ENCODE data around the gene SEC22A. TPM values are rescaled to one million over a fixed set of nuclear protein-coding genes. Genes with fewer than 3 reads are reported as not detected.

SEC22A gene
- total and polyA plus RNA-seq, 2 of the 8 experiments (the other 6 are each of a cell fraction or from before 2014, with no cell fraction given) = 10.6 to 17.1 TPM

GRCh38 chr3:123318374-123318773 is 116.6 kb downstream of the SEC22A start:
- no peak overlapping the region for H3K27ac ChIP-seq (ENCODE audit: low read depth, low read length)
- ChIA-PET POLR2A (ENCODE audit: partially characterized antibody) (interaction anchor here (0.6 to 0.7 kb wide), 2 partner anchors 22 to 97 kb away, joined by 3 to 5 read pairs; no protein-coding TSS in a partner anchor), CTCF (ENCODE audit: partially characterized antibody) (interaction anchor here (0.9 to 22.2 kb wide), 6 partner anchors 11 to 129 kb away, joined by 3 to 245 read pairs (median 5); no protein-coding TSS in a partner anchor)
- H4K91ac ChIP-seq (replicated peaks; ENCODE audit: insufficient read length, low read length) = peak overlapping the region; percentile 63
- no peak overlapping the region for H2AFZ ChIP-seq (ENCODE audit: low read length)
- no peak for FAIRE-seq
- no peak overlapping the region for H4K5ac ChIP-seq (ENCODE audit: insufficient read length, low read depth, low read length)
- H3K23me2 ChIP-seq (ENCODE audit: low read depth, low read length) = peaks cover 10% of the 10 kb centered on the region; the same call in 1 of the 2 replicates
- peak overlapping the region; percentile 53; the same call in 1 of the 2 replicates for H3K18ac ChIP-seq (ENCODE audit: extremely low read depth, low read length)
- 86% methylated on average over 3 of the region's 3 CpGs; no CpG with 5 or more reads in 1 of the 2 experiments for WGBS, 2 experiments (ENCODE audit: extremely low coverage in 1 of 2, insufficient coverage in 1 of 2, insufficient read length in 1 of 2, insufficient replicate concordance in 2 of 2, low coverage in 1 of 2, low lambda C conversion rate in 2 of 2, missing lambda C conversion rate in 1 of 2)
- H2BK20ac ChIP-seq (ENCODE audit: low read length) = peak overlapping the region; percentile 91; the same call in 1 of the 2 replicates
- H3K4me2 ChIP-seq (ENCODE audit: insufficient read depth in 1 of 2, low read depth in 2 of 2, low read length in 2 of 2) = no peak overlapping the region
- peaks cover 19 to 39% (median 28%) of the 10 kb centered on the region in 4 experiments for H3K4me1 ChIP-seq (replicated peaks in 1 of 4; ENCODE audit: control insufficient read depth in 3 of 4, insufficient read depth in 4 of 4, low read length in 3 of 4)
- H3K9ac ChIP-seq (replicated peaks in 1 of 4; ENCODE audit: extremely low read depth in 1 of 4, low read depth in 3 of 4, low read length in 3 of 4) = no peak overlapping the region
- H2BK15ac ChIP-seq (ENCODE audit: low read length) = peak overlapping the region; percentile 20; the same call in 1 of the 2 replicates
- no peak overlapping the region for H2BK120ac ChIP-seq (replicated peaks; ENCODE audit: low read depth, low read length)
- peak overlapping the region; percentile 85; the same call in 1 of the 2 replicates for H2AK5ac ChIP-seq (ENCODE audit: low read depth, low read length)
- DNase-seq (ENCODE audit: low read depth in 1 of 2, low spot score in 2 of 2) = no peak
- no peaks in the 10 kb centered on the region for H3K79me2 ChIP-seq (ENCODE audit: control insufficient read depth in 1 of 2, insufficient read depth in 2 of 2, low read length in 2 of 2)
- H4K8ac ChIP-seq (ENCODE audit: extremely low read depth, insufficient read depth, low read length) = no peak overlapping the region
- H2BK5ac ChIP-seq (ENCODE audit: low read depth, low read length) = peak overlapping the region; percentile 47; the same call in 1 of the 2 replicates
- H2BK12ac ChIP-seq (ENCODE audit: low read depth, low read length) = peak overlapping the region; percentile 84; the same call in 1 of the 2 replicates
- TF ChIP-seq BRCA1 (IDR thresholded peaks at IDR 0.05; ENCODE audit: low read depth, low read length) = no peak
- peak overlapping the region; percentile 49 for H3K4ac ChIP-seq (replicated peaks; ENCODE audit: insufficient read length, low read depth, low read length)
- no peak overlapping the region for H3K23ac ChIP-seq (ENCODE audit: insufficient read length)
- no peak overlapping the region for H3K14ac ChIP-seq (ENCODE audit: insufficient read length)
- no peak overlapping the region for H3K4me3 ChIP-seq (ENCODE audit: extremely low read depth in 1 of 4, insufficient read depth in 2 of 4, low read depth in 3 of 4, low read length in 4 of 4)
- no peaks in the 10 kb centered on the region for H4K20me1 ChIP-seq (replicated peaks in 1 of 2; ENCODE audit: control insufficient read depth in 1 of 2, insufficient read depth in 2 of 2, low read length in 2 of 2)
- H3K9me3 ChIP-seq (ENCODE audit: insufficient read depth in 2 of 2, low read depth in 1 of 2, low read length in 1 of 2) = no peaks in the 10 kb centered on the region
- H3K27me3 ChIP-seq (replicated peaks in 1 of 4; ENCODE audit: control insufficient read depth in 3 of 4, extremely low read depth in 1 of 4, insufficient read depth in 3 of 4, low read length in 3 of 4) = no peaks in the 10 kb centered on the region; a peak in 1 of 7 replicates
- no peaks in the 10 kb centered on the region for H3K36me3 ChIP-seq (ENCODE audit: control insufficient read depth in 2 of 4, insufficient read depth in 4 of 4, low read length in 3 of 4)
- no peaks in the 10 kb centered on the region for H3K79me1 ChIP-seq (ENCODE audit: low read depth, low read length)
- no peak overlapping the region for H3K56ac ChIP-seq (replicated peaks; ENCODE audit: insufficient read length, low read depth, low read length)
